ENCODE results near the gene PHF12.

- TF ChIP-seq CTCF (conservative IDR thresholded peaks at IDR 0.05) (no peak), EZH2 (IDR thresholded peaks at IDR 0.05; ENCODE audit: low read depth) (no peak)
Measured at GRCh38 chr17:28906276-28906675, 45.0 kb downstream of the PHF12 start.
